GM12872 (cell line): Measurements from ENCODE around the gene PLEK.

Experiments
- CTCF ChIP-seq: IDR thresholded peaks from 3 replicates; pipeline ENCODE4 v1.5.1; 2011; ENCODE audit warnings: low read depth, mild to moderate bottlenecking, low read length, moderate library complexity; ENCODE audit not compliant: insufficient read depth

The PLEK gene

DNA sequence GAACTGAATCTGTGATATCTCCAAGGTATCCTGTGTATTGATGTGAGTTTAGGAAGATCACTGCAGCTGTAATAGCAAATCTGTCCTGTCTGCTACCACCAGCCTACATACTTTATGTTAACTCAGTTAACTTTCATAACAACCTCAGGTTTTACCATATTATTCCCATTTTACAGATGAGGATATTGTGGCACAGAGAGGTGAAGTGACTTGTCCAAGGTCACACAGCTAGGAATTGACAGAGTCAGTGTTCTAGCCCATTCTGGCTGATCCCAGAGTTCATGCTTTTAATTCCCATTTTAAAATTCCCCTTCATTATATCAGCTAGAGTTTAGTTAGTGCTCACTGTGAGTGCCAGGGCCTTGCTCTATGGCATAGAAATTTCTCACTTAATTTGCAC is 49.4 kb downstream of the PLEK start:
- TF ChIP-seq CTCF: no peak

GRCh38 chr2:68414876-68415275 is 49.8 kb downstream of the PLEK start:
- no peak for TF ChIP-seq CTCF

- no peak for TF ChIP-seq CTCF
Measured at GRCh38 chr2:68415521-68415920, 50.4 kb downstream of the PLEK start.

DNA sequence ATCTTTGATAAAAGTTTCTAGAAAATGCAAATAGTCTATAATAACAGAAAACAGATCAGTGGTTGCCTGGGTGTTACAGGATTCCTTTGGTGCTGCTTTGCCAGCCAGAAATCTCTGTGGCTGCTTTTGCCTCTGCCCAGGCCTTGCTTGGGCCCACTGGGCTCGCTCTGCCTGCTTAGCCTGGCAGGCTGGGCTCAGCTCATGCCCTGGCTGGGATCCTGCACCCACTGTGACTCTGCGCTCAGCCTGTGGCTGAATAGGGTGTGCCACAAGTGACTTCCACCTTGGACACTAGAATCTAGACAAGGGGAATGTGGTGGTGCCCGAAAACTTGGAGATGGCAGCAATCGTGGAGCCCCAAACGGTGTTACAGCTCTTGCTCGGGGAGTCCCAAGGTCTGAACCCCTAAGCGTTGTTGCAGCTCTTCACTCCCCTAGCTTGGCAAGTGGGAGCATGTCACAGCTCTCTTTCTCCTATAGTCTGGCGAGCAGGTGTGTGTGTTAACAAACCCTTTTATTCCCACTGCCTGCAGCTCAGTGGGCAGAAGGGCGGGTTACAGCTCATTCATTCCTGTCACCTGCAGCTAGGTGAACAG is 51.1 kb downstream of the PLEK start:
- no peak for TF ChIP-seq CTCF

- TF ChIP-seq CTCF: no peak
Measured at GRCh38 chr2:68417926-68418325, 52.8 kb downstream of the PLEK start.

DNA sequence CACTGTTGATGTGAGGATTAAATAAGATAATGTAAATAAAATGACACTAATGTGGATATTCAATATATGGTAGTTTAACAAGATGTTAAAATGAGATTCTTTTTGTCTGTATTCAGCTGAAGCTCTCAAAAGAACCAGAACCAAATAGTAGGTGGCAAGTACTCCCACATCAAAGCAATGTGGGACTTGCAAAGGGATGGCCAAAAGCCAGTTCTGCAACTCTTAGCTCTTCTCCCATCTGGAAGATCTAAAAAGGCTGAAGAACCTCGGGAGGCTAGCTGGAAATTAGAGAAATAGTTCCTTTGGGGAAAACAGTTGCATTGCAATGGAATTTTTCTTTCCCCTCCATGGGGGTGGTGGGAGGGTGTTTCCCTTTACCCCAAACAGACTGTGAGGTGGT is 53.3 kb downstream of the PLEK start:
- TF ChIP-seq CTCF: no peak

- peak; percentile 38; the same call in 1 of the 3 replicates for TF ChIP-seq CTCF
Measured at GRCh38 chr2:68418855-68419254, 53.8 kb downstream of the PLEK start.
